Measurements from ENCODE around the gene GRIA4.

GRIA4 gene

DNA sequence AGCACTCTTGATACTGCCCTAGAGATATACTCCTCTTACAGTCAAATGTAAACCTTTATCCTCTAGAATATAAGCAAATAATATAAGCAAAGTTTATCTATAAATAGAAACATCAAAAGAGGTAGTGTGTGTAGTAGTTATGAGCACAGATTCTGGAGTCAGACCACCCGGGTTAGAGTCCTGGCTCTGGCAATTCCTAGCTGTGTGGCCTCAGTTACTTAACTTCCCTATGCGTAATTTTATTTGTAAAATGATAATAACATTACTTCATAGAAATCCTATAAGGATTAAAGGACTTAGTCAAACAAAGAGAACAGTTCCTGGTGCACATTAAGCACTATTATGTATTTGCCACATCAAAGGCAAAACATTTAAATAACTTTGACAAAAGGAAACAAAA, 405.2 kb downstream of the GRIA4 start:
- Histone ChIP-seq H3K27ac (ENCODE audit: low read length) (no peak overlapping the region), H3K9me3 (ENCODE audit: control insufficient read depth in 1 of 2, low read length in 2 of 2) (no peaks in the 10 kb centered on the region), H3K4me3 (ENCODE audit: low read depth in 1 of 2, low read length in 2 of 2) (no peak overlapping the region), H3K27me3 (ENCODE audit: low read depth, low read length) (no peaks in the 10 kb centered on the region), H3K4me1 (ENCODE audit: control insufficient read depth in 1 of 2, insufficient read depth in 2 of 2, low read length in 2 of 2) (peaks cover 0 to 20% of the 10 kb centered on the region in 2 donors), H3K36me3 (ENCODE audit: control insufficient read depth in 1 of 2, insufficient read depth in 2 of 2, low read length in 2 of 2) (peaks cover 7 to 10% of the 10 kb centered on the region in 2 donors)

DNA sequence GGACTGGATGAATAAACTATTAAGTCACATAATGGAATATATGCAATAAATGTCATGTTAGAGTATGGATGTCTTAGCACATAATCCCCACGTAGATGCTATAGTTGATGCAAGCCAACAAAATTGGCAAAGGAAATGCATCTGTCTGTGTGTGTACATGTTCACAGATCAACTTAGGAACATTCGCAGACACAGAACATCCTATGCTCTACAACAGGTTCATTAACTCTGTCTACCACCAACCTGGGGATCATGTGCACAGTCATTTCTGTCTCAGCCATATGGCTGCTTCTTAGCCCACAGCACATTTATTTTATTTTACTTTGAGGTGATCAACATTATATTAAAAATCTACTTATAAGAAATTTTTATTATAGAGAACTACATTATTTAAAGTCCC, 407.2 kb downstream of the GRIA4 start:
- Histone ChIP-seq H3K36me3 (ENCODE audit: control insufficient read depth in 1 of 2, insufficient read depth in 2 of 2, low read length in 2 of 2) (no peaks in the 10 kb centered on the region), H3K9me3 (ENCODE audit: control insufficient read depth in 1 of 2, low read length in 2 of 2) (no peaks in the 10 kb centered on the region), H3K27me3 (ENCODE audit: low read depth, low read length) (no peaks in the 10 kb centered on the region), H3K4me3 (ENCODE audit: low read depth in 1 of 2, low read length in 2 of 2) (no peak overlapping the region), H3K27ac (ENCODE audit: low read length) (no peak overlapping the region), H3K4me1 (ENCODE audit: control insufficient read depth in 1 of 2, insufficient read depth in 2 of 2, low read length in 2 of 2) (peaks cover 8 to 27% of the 10 kb centered on the region in 2 donors)

DNA sequence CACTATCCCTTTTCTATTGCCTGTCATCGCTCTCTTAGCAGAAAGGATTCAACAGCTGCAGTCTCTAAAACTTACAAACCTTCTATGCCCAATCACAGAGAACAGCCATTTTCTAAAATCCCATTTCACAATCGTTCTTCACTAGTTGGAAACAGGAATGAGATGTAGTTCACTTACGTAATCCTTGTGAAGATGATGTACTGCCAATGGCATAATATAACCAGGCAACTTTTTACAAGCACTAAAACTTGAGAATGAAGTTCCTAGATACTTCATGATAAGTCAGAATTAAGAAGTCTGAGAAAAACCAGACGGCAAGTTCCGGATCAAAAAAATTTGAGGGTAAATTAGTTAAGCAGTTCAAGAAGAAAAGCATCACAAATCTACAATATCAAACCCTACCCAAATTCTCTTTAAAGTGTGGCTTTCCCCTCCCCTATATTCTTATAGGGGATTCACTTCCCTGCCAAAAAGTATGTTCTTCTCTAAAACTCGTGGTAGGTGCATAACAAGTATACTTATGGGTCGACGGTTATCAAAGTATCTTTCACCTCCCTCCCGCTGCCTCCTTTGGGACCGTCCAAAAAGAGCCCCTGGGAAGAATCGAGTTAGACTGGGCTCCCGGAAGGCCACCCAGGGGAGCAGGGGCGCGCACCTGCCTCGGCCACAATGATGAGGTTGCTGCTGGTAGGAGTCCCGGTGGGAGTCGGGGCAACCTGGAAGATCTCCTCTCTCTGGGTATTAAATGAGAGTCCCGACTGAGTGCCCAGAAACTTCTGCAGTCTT, 411.5 kb downstream of the GRIA4 start:
- no peaks in the 10 kb centered on the region for H3K9me3 ChIP-seq (ENCODE audit: control insufficient read depth in 1 of 2, low read length in 2 of 2)
- H3K27me3 ChIP-seq (ENCODE audit: low read depth, low read length): no peaks in the 10 kb centered on the region
- H3K27ac ChIP-seq (ENCODE audit: low read length): peak overlapping the region; percentile 2
- peaks cover 8 to 27% of the 10 kb centered on the region in 2 donors for H3K4me1 ChIP-seq (ENCODE audit: control insufficient read depth in 1 of 2, insufficient read depth in 2 of 2, low read length in 2 of 2)
- no peaks in the 10 kb centered on the region for H3K36me3 ChIP-seq (ENCODE audit: control insufficient read depth in 1 of 2, insufficient read depth in 2 of 2, low read length in 2 of 2)
- H3K4me3 ChIP-seq (ENCODE audit: low read depth in 1 of 2, low read length in 2 of 2): peak overlapping the region; percentile 88 to 97

- Histone ChIP-seq H3K4me1 (ENCODE audit: control insufficient read depth in 1 of 2, insufficient read depth in 2 of 2, low read length in 2 of 2) (peaks cover 8 to 22% of the 10 kb centered on the region in 2 donors), H3K4me3 (ENCODE audit: low read depth in 1 of 2, low read length in 2 of 2) (peak within 1 kb of the TSS; percentile 88 to 97), H3K36me3 (ENCODE audit: control insufficient read depth in 1 of 2, insufficient read depth in 2 of 2, low read length in 2 of 2) (no peaks in the 10 kb centered on the region), H3K27me3 (ENCODE audit: low read depth, low read length) (no peaks in the 10 kb centered on the region), H3K9me3 (ENCODE audit: control insufficient read depth in 1 of 2, low read length in 2 of 2) (no peaks in the 10 kb centered on the region), H3K27ac (ENCODE audit: low read length) (peak within 1 kb of the TSS; percentile 40)
These were observed 412.3 kb downstream of the GRIA4 start, which contains the start of gene MSANTD4 for GRCh38 chr11:106021967-106022794. Gene MSANTD4, minus strand, starts transcription at chr11:106022240. Its CDS starts 11,323 bp downstream, at chr11:106010917.

- H3K27me3 ChIP-seq (ENCODE audit: low read depth, low read length): no peaks in the 10 kb centered on the region
- no peaks in the 10 kb centered on the region for H3K9me3 ChIP-seq (ENCODE audit: control insufficient read depth in 1 of 2, low read length in 2 of 2)
- no peaks in the 10 kb centered on the region for H3K36me3 ChIP-seq (ENCODE audit: control insufficient read depth in 1 of 2, insufficient read depth in 2 of 2, low read length in 2 of 2)
- peak overlapping the region; percentile 40 for H3K27ac ChIP-seq (ENCODE audit: low read length)
- peaks cover 8 to 22% of the 10 kb centered on the region in 2 donors for H3K4me1 ChIP-seq (ENCODE audit: control insufficient read depth in 1 of 2, insufficient read depth in 2 of 2, low read length in 2 of 2)
- H3K4me3 ChIP-seq (ENCODE audit: low read depth in 1 of 2, low read length in 2 of 2): peak overlapping the region; percentile 88 to 97
These were observed 413.0 kb downstream of the GRIA4 start for GRCh38 chr11:106022795-106023275.

- no peaks in the 10 kb centered on the region for H3K36me3 ChIP-seq (ENCODE audit: control insufficient read depth in 1 of 2, insufficient read depth in 2 of 2, low read length in 2 of 2)
- H3K27ac ChIP-seq (ENCODE audit: low read length): no peak overlapping the region
- H3K27me3 ChIP-seq (ENCODE audit: low read depth, low read length): no peaks in the 10 kb centered on the region
- H3K4me3 ChIP-seq (ENCODE audit: low read depth in 1 of 2, low read length in 2 of 2): no peak overlapping the region
- H3K4me1 ChIP-seq (ENCODE audit: control insufficient read depth in 1 of 2, insufficient read depth in 2 of 2, low read length in 2 of 2): no peaks in the 10 kb centered on the region
- H3K9me3 ChIP-seq (ENCODE audit: control insufficient read depth in 1 of 2, low read length in 2 of 2): no peaks in the 10 kb centered on the region
These were observed 420.7 kb downstream of the GRIA4 start for GRCh38 chr11:106030609-106031008.

GRCh38 chr11:106031202-106031810, 421.4 kb downstream of the GRIA4 start:
- Histone ChIP-seq H3K36me3 (ENCODE audit: control insufficient read depth in 1 of 2, insufficient read depth in 2 of 2, low read length in 2 of 2) (no peaks in the 10 kb centered on the region), H3K27me3 (ENCODE audit: low read depth, low read length) (no peaks in the 10 kb centered on the region), H3K27ac (ENCODE audit: low read length) (no peak overlapping the region), H3K4me3 (ENCODE audit: low read depth in 1 of 2, low read length in 2 of 2) (no peak overlapping the region), H3K9me3 (ENCODE audit: control insufficient read depth in 1 of 2, low read length in 2 of 2) (no peaks in the 10 kb centered on the region), H3K4me1 (ENCODE audit: control insufficient read depth in 1 of 2, insufficient read depth in 2 of 2, low read length in 2 of 2) (no peaks in the 10 kb centered on the region)
